Pancreas (tissue), 10 donors: ENCODE data around the gene CATSPERE. TPM values are rescaled to one million over a fixed set of nuclear protein-coding genes. Genes with fewer than 3 reads are reported as not detected.
A peak's percentile ranks its signal among the peaks of the same experiment; 100 is the strongest.
"Not testable (repeated sequence)": the region's sequence is repeated elsewhere in the genome, so short reads cannot be mapped to it uniquely, and the experiment has no call there.

Source experiments
- ATAC-seq, 4 donors: fragments of 200-7000 bp; cut with Tn5 transposase; one replicate each; pipeline versions ENCODE4 v1.8.0 to v1.9.1; 2020; ENCODE audit warnings: mild to moderate bottlenecking in 4 of 4, moderate library complexity in 4 of 4
- DNase-seq, 6 donors: peaks; one replicate each; pipeline ENCODE4 v3.0.0-alpha.2; 2020
- FAIRE-seq: peaks from 2 replicates; lab custom pipeline; 2012; peaks lifted over from hg19 to GRCh38; lab: Jason Lieb, UNC
- H3K27ac ChIP-seq, 4 donors: fragments of 200-600 bp; sonication (generic); 1 replicate in 3 of 4; 2 replicates in 1 of 4; pipeline versions ENCODE4 v1.5.0 to v1.8.0; 2020
- H3K27me3 ChIP-seq, 4 donors: fragments of 200-600 bp; one replicate each; pipeline ENCODE4 v1.8.0; 2021
- H3K36me3 ChIP-seq, 3 donors: fragments of 200-600 bp; sonication (generic) in 1 of 3; one replicate each; pipeline versions ENCODE4 v1.5.0 to v1.8.0; 2020 to 2021
- H3K4me1 ChIP-seq, 3 donors: fragments of 200-600 bp; one replicate each; pipeline ENCODE4 v1.8.0; 2021
- H3K4me3 ChIP-seq, 4 donors: fragments of 200-600 bp; sonication (generic) in 2 of 4; one replicate each; pipeline versions ENCODE4 v1.5.0 to v1.8.0; 2020 to 2021
- H3K9me3 ChIP-seq, 4 donors: fragments of 200-600 bp; one replicate each; pipeline ENCODE4 v1.8.0; 2021
- CTCF ChIP-seq, 4 donors: fragments of 200-600 bp; sonication (generic) in 3 of 4; IDR thresholded peaks; one replicate each; pipeline versions ENCODE4 v1.5.0 to v1.8.0; 2021; ENCODE audit warnings: antibody characterized with exemption in 4 of 4
- WGBS, 2 donors: extraction: QIAGEN DNeasy Blood & Tissue Kit; methylation state at CpG; one replicate each; pipeline ENCODE4 v1.1.7; 2013; 5-methylcytosine and 5-hydroxymethylcytosine counted together
- intact Hi-C, 3 donors: fragments of 100-400 bp; cut with DNase I; formaldehyde crosslinking; loops; one replicate each; pipeline versions ENCODE4 v1.11.1 to v1.14.2; 2022
- polyA plus RNA-seq, 2 donors: library from polyadenylated mRNA; stranded (reverse); fragments of 200-250 nt; gene quantifications; one replicate each; pipeline ENCODE4 v1.2.3, GENCODE V29; 2013
- total RNA-seq, 6 donors: library from RNA; stranded (reverse); fragmentation: NEBNext Ultra II Directional in 4 of 6; extraction: Animal tissue kit (Norgen Biotek cat#: 25700) in 4 of 6; gene quantifications; one replicate each; pipeline versions ENCODE4 v1.2.1 to v1.2.4, GENCODE V29; 2021 to 2023
- donor health status: healthy with polysubstance abuse.
- donor health status: DM: no; HTN: no; CAD: no; lungs with moderate emphysema.
- donor health status: DM: no; HTN: no; CAD: no.
- donor health status: control.
- donor health status: control.
- donor health status: Bipolar disorder and iron deficiency.
- donor health status: DM: yes; HTN: yes; CAD: no.
- donor health status: DM: no; HTN: no; CAD: no.
- donor health status: DM: no; HTN: no; CAD: no.
- donor health status: DM: yes; HTN: yes; CAD: no.

Gene CATSPERE
- total and polyA plus RNA-seq, 8 donors = 0.19 to 1.2 (median 0.57) TPM

GRCh38 chr1:244456586-244456985 is 4.5 kb upstream of the CATSPERE start:
- no peak for TF ChIP-seq CTCF (IDR thresholded peaks at IDR 0.05)
- Histone ChIP-seq H3K4me1 (peaks cover 0 to 12% (median 9%) of the 10 kb centered on the region in 3 donors), H3K4me3 (no peak overlapping the region), H3K27me3 (no peaks in the 10 kb centered on the region), H3K27ac (no peak overlapping the region), H3K36me3 (no peaks in the 10 kb centered on the region), H3K9me3 (no peaks in the 10 kb centered on the region)
- WGBS, 2 donors = 92 to 98% methylated on average over 1 of the region's 1 CpG
- intact Hi-C loops = no loop called here
- no peak for ATAC-seq
- FAIRE-seq = no peak
- DNase-seq = no peak

- ATAC-seq (no peak), FAIRE-seq (no peak), DNase-seq (no peak)
- H3K9me3 ChIP-seq = no peaks in the 10 kb centered on the region
- intact Hi-C loops = no loop called here
- no peaks in the 10 kb centered on the region for H3K36me3 ChIP-seq
- no peak overlapping the region for H3K4me3 ChIP-seq
- H3K27ac ChIP-seq = no peak overlapping the region
- no peak for TF ChIP-seq CTCF (IDR thresholded peaks at IDR 0.05)
- H3K27me3 ChIP-seq = no peaks in the 10 kb centered on the region
- peaks cover 0 to 6% (median 5%) of the 10 kb centered on the region in 3 donors for H3K4me1 ChIP-seq
- WGBS, 2 donors = 98% methylated on average over 4 of the region's 4 CpGs
Measured at GRCh38 chr1:244458781-244459180, 2.3 kb upstream of the CATSPERE start.

GRCh38 chr1:244460197-244460596 is 876 bp upstream of the CATSPERE start:
- intact Hi-C loops = no loop called here
- TF ChIP-seq CTCF (IDR thresholded peaks at IDR 0.05) = no peak
- Histone ChIP-seq H3K4me1 (peaks cover 0 to 6% (median 5%) of the 10 kb centered on the region in 3 donors), H3K36me3 (no peaks in the 10 kb centered on the region), H3K27ac (peak overlapping the region in 1 of 4 donors; percentile 93), H3K4me3 (peak overlapping the region in 1 of 4 donors; percentile 55), H3K27me3 (no peaks in the 10 kb centered on the region), H3K9me3 (no peaks in the 10 kb centered on the region)
- no peak for DNase-seq
- ATAC-seq = no peak
- no peak for FAIRE-seq
- WGBS, 2 donors = 94 to 95% methylated on average over 4 of the region's 4 CpGs

- H3K4me3 ChIP-seq = no peak overlapping the region
- intact Hi-C loops = no loop called here
- no peak for FAIRE-seq
- no peaks in the 10 kb centered on the region for H3K27me3 ChIP-seq
- TF ChIP-seq CTCF (IDR thresholded peaks at IDR 0.05) = no peak
- no peaks in the 10 kb centered on the region for H3K9me3 ChIP-seq
- no peak overlapping the region for H3K27ac ChIP-seq
- no peaks in the 10 kb centered on the region for H3K4me1 ChIP-seq
- no peaks in the 10 kb centered on the region for H3K36me3 ChIP-seq
- 70 to 82% methylated on average over 2 of the region's 2 CpGs for WGBS, 2 donors
- DNase-seq = no peak
- ATAC-seq = no peak
Measured at GRCh38 chr1:244466724-244467123, 5.7 kb downstream of the CATSPERE start.

- Histone ChIP-seq H3K27me3 (no peaks in the 10 kb centered on the region), H3K4me1 (no peaks in the 10 kb centered on the region), H3K9me3 (no peaks in the 10 kb centered on the region), H3K27ac (no peak overlapping the region), H3K36me3 (no peaks in the 10 kb centered on the region), H3K4me3 (no peak overlapping the region)
- TF ChIP-seq CTCF (IDR thresholded peaks at IDR 0.05) = no peak
- DNase-seq = no peak
- intact Hi-C loops = no loop called here
- no peak for FAIRE-seq
- no peak for ATAC-seq
- 87 to 92% methylated on average over 6 of the region's 6 CpGs for WGBS, 2 donors
Measured at GRCh38 chr1:244473059-244473605, 12.1 kb downstream of the CATSPERE start.

- FAIRE-seq, H3K36me3 ChIP-seq, intact Hi-C loops, H3K4me1 ChIP-seq, H3K27me3 ChIP-seq, H3K4me3 ChIP-seq, ATAC-seq, DNase-seq, H3K27ac ChIP-seq, H3K9me3 ChIP-seq: not testable (repeated sequence)
- 69 to 76% methylated on average over 3 of the region's 3 CpGs for WGBS, 2 donors
Measured at GRCh38 chr1:244484971-244485370, 23.9 kb downstream of the CATSPERE start.
